A549 (cell line): ENCODE measurements around the gene DLGAP1. TPM values are rescaled to one million over a fixed set of nuclear protein-coding genes. Genes with fewer than 3 reads are reported as not detected.

Experiments used
- ATAC-seq, 2 experiments: fragments of 200-7000 bp in 1 of 2; fragments of >200 bp in 1 of 2; cut with Nextera tagmentation in 1 of 2; cut with Tn5 transposase in 1 of 2; 3 replicates each; pipeline versions ENCODE4 v1.8.0 to v1.9.1; 2018 to 2020; ENCODE audit warnings: mild to moderate bottlenecking in 1 of 2, moderate library complexity in 1 of 2
- CTCF ChIA-PET: fragments of 300-600 bp; sonication (Branson Sonifier 250); formaldehyde crosslinking; extraction: SDS; loops from one replicate; lab custom pipeline; 2021; ENCODE audit warnings: antibody characterized with exemption, inconsistent platforms; lab: Yijun Ruan, JAX
- POLR2A ChIA-PET: fragments of 350-600 bp; formaldehyde crosslinking; extraction: SDS; loops from one replicate; lab custom pipeline; 2021; ENCODE audit warnings: antibody characterized with exemption, inconsistent platforms; lab: Yijun Ruan, JAX
- DNase-seq, 2 experiments: peaks; one replicate each; pipeline versions ENCODE4 v3.0.0 to v3.0.0-alpha.2; 2011 to 2016; ENCODE audit warnings: low read depth in 1 of 2, low spot score in 1 of 2
- FAIRE-seq: peaks from 2 replicates; lab custom pipeline; 2011; peaks lifted over from hg19 to GRCh38; lab: Jason Lieb, UNC
- H3K27ac ChIP-seq, 2 experiments: fragments of >200 bp; sonication (Bioruptor Twin); formaldehyde crosslinking; 3 replicates each; pipeline ENCODE4 v1.5.1; 2016 to 2017
- H3K4me1 ChIP-seq: fragments of >200 bp; sonication (Bioruptor Twin); formaldehyde crosslinking; 3 replicates; pipeline ENCODE4 v1.6.1; 2016
- H3K4me2 ChIP-seq: fragments of >200 bp; sonication (Bioruptor Twin); formaldehyde crosslinking; 3 replicates; pipeline ENCODE4 v1.6.1; 2016
- H3K4me3 ChIP-seq: fragments of >200 bp; sonication (Bioruptor Twin); formaldehyde crosslinking; 3 replicates; pipeline ENCODE4 v1.5.1; 2016
- H3K9me3 ChIP-seq: fragments of >200 bp; sonication (Bioruptor Twin); formaldehyde crosslinking; 3 replicates; pipeline ENCODE4 v1.6.1; 2016
- BHLHE40 ChIP-seq: IDR thresholded peaks from 2 replicates; pipeline ENCODE4 v1.6.1; 2012; ENCODE audit warnings: low read depth, low read length, inconsistent platforms
- CBX8 ChIP-seq: fragments of 200-600 bp; sonication (generic); IDR thresholded peaks from 2 replicates; pipeline ENCODE4 v1.6.1; 2016
- CEBPB ChIP-seq, 2 experiments: fragments of >200 bp in 1 of 2; sonication (Bioruptor Twin) in 1 of 2; formaldehyde crosslinking in 1 of 2; IDR thresholded peaks; 2 replicates each; pipeline ENCODE4 v1.6.1; 2012 to 2016
- CHD4 ChIP-seq: fragments of 200-600 bp; sonication (generic); IDR thresholded peaks from 2 replicates; pipeline ENCODE4 v1.6.1; 2016; ENCODE audit warnings: antibody characterized with exemption, mild to moderate bottlenecking, borderline replicate concordance
- EHF ChIP-seq: fragments of 250-450 bp; sonication (Bioruptor Pico); IDR thresholded peaks from 2 replicates; pipeline ENCODE4 v1.5.0; 2020; ENCODE audit warnings: mild to moderate bottlenecking
- ESRRA ChIP-seq: fragments of 150-350 bp; IDR thresholded peaks from 2 replicates; pipeline ENCODE4 v1.6.1; 2014; ENCODE audit warnings: mild to moderate bottlenecking, low read length, borderline replicate concordance
- FOXS1 ChIP-seq: fragments of 250-450 bp; sonication (Bioruptor Pico); IDR thresholded peaks from 2 replicates; pipeline ENCODE4 v1.5.0; 2020; ENCODE audit warnings: mild to moderate bottlenecking, moderate library complexity
- HEYL ChIP-seq: fragments of 250-450 bp; sonication (Bioruptor Pico); IDR thresholded peaks from 2 replicates; pipeline ENCODE4 v1.8.0; 2021; ENCODE audit warnings: mild to moderate bottlenecking, moderate library complexity
- HOXB13 ChIP-seq: fragments of 250-450 bp; sonication (Bioruptor Pico); IDR thresholded peaks from 2 replicates; pipeline ENCODE4 v1.5.0; 2020; ENCODE audit warnings: low read depth, mild to moderate bottlenecking, moderate library complexity
- HOXB5 ChIP-seq: fragments of 250-450 bp; sonication (Bioruptor Pico); IDR thresholded peaks from 2 replicates; pipeline ENCODE4 v1.5.0; 2020; ENCODE audit warnings: mild to moderate bottlenecking, moderate library complexity
- KDM1A ChIP-seq: fragments of 200-600 bp; sonication (generic); IDR thresholded peaks from 2 replicates; pipeline ENCODE4 v1.6.1; 2016; ENCODE audit warnings: low read depth, mild to moderate bottlenecking
- KDM5A ChIP-seq: fragments of 200-600 bp; sonication (generic); IDR thresholded peaks from 2 replicates; pipeline ENCODE4 v1.6.1; 2016; ENCODE audit warnings: antibody characterized with exemption, mild to moderate bottlenecking
- MAFK ChIP-seq: fragments of 450-650 bp; IDR thresholded peaks from 2 replicates; pipeline ENCODE4 v1.6.1; 2014; ENCODE audit not compliant: partially characterized antibody
- MAZ ChIP-seq: fragments of 150-350 bp; IDR thresholded peaks from 2 replicates; pipeline ENCODE4 v1.6.1; 2014; ENCODE audit warnings: antibody characterized with exemption, low read depth, low read length, borderline replicate concordance
- MYC ChIP-seq: IDR thresholded peaks from 2 replicates; pipeline ENCODE4 v1.6.1; 2012; ENCODE audit warnings: mild to moderate bottlenecking, inconsistent platforms, low read length, improper control_type of control experiment, borderline replicate concordance
- NFE2L2 ChIP-seq: fragments of 150-350 bp; conservative IDR thresholded peaks from 2 replicates; pipeline ENCODE4 v1.6.1; 2014; ENCODE audit warnings: low read length
- RAD21 ChIP-seq, 2 experiments: fragments of >200 bp in 1 of 2; sonication (Bioruptor Twin) in 1 of 2; formaldehyde crosslinking in 1 of 2; IDR thresholded peaks in 1 of 2; conservative IDR thresholded peaks in 1 of 2; 2 replicates in 1 of 2; 3 replicates in 1 of 2; pipeline ENCODE4 v1.6.1; 2012 to 2018; ENCODE audit warnings: inconsistent platforms in 1 of 2
- RARB ChIP-seq: fragments of 250-450 bp; sonication (Bioruptor Pico); IDR thresholded peaks from 2 replicates; pipeline ENCODE4 v1.8.0; 2021; ENCODE audit warnings: mild to moderate bottlenecking, moderate library complexity
- RFX5 ChIP-seq: fragments of 450-650 bp; IDR thresholded peaks from 2 replicates; pipeline ENCODE4 v1.7.1; 2014; ENCODE audit warnings: antibody characterized with exemption, mild to moderate bottlenecking, moderate library complexity
- TFCP2L1 ChIP-seq: fragments of 250-450 bp; sonication (Bioruptor Pico); IDR thresholded peaks from 2 replicates; pipeline ENCODE4 v1.5.0; 2021; ENCODE audit warnings: mild to moderate bottlenecking
- TP53 ChIP-seq: fragments of 250-450 bp; sonication (Bioruptor Pico); IDR thresholded peaks from 2 replicates; pipeline ENCODE4 v1.5.0; 2021; ENCODE audit warnings: mild to moderate bottlenecking, moderate library complexity
- ZFP36 ChIP-seq: fragments of 450-650 bp; IDR thresholded peaks from 2 replicates; pipeline ENCODE4 v1.6.1; 2014; ENCODE audit warnings: borderline replicate concordance; ENCODE audit not compliant: partially characterized antibody
- ZNF302 ChIP-seq: fragments of 250-450 bp; sonication (Bioruptor Pico); IDR thresholded peaks from 2 replicates; pipeline ENCODE4 v1.9.0; 2021; ENCODE audit warnings: inconsistent platforms, mild to moderate bottlenecking, moderate library complexity
- ZSCAN20 ChIP-seq: fragments of 250-450 bp; sonication (Bioruptor Pico); IDR thresholded peaks from 2 replicates; pipeline ENCODE4 v1.8.0; 2022; ENCODE audit warnings: mild to moderate bottlenecking, moderate library complexity
- WGBS: methylation state at CpG from one replicate; pipeline ENCODE4 v1.1.6; 2017; ENCODE audit errors: missing lambda C conversion rate; 5-methylcytosine and 5-hydroxymethylcytosine counted together
- polyA plus RNA-seq, 4 experiments: library from polyadenylated mRNA; depleted of rRNA in 3 of 4; stranded (reverse); fragments of >200 nt; fragmentation: RNase III in 1 of 4; extraction: RNeasy Plus Mini Kit Qiagen cat#74134 plus additional on column Dnase treatment in 1 of 4; gene quantifications; 2 replicates in 3 of 4; 3 replicates in 1 of 4; pipeline ENCODE4 v1.2.3, GENCODE V29; 2011 to 2017
- TF ChIP-seq, protein P1 (sequence below): IDR thresholded peaks from 2 replicates; pipeline ENCODE4 v1.6.1; 2012
- TF ChIP-seq, protein P2 (sequence below): fragments of >200 bp; sonication (Bioruptor Twin); formaldehyde crosslinking; IDR thresholded peaks from 3 replicates; pipeline ENCODE4 v1.6.1; 2016
- TF ChIP-seq, protein P3 (sequence below): IDR thresholded peaks from 2 replicates; pipeline ENCODE4 v1.6.1; 2012; ENCODE audit warnings: low read depth, borderline replicate concordance

The DLGAP1 gene
- polyA plus RNA-seq, 2 of the 4 experiments (the other 2 are of a cell fraction), result 0.04 to 0.12 TPM

DNA sequence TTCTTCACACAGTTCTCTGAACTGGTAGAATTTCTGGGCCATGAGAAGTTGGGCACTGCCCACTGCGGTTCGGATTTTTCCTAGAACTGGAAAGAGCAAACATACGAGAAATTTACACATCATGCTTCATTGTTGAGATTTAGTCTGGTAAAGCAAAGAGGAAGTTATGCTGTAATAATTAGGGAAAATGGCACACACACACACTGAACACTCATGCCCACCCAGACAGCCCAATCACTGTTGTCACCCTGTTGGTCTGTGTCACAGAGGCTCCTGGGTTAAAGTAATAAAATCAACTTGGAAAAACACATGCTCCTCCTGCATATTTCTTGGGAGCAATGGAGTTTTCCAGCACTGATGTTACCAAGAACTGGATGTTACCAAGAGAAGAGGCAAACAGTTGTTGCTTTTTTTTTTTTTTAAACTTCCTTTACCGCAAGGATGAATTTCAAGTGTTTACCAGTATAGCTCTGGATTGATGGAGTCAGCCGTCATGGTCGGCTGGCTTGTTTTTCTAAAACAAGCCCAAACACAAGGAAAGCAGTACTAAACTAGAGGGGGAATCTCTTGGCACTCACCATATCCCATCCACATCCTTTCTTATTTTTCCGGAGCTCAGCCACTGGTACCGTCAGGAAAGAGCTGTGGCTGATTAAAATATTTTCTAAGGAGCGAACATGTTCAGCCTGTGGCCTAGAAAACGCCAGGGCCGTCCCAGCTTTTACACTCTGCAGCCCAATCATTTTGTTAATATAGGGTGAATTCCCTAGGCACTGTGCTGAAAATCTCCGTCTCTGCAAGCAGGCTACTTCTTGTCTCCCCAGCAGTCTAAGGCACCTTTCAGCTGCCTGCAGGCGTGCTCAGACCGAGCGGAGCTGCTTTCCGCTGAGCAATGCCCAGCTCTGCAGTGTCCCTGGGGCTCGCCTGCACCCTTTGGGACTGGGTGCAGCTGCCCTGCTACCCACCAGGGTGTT, 946.2 kb downstream of the DLGAP1 start (continued):
- TF ChIP-seq HOXB13 (no peak), CEBPB (IDR thresholded peaks at IDR 0.05) (no peak), CBX8 (no peak), NFE2L2 (no peak), RAD21 (conservative IDR thresholded peaks at IDR 0.05 in 1 of 2, IDR thresholded peaks at IDR 0.05 in 1 of 2) (no peak), TFCP2L1 (CRISPR knock-in tag) (no peak)

DNA sequence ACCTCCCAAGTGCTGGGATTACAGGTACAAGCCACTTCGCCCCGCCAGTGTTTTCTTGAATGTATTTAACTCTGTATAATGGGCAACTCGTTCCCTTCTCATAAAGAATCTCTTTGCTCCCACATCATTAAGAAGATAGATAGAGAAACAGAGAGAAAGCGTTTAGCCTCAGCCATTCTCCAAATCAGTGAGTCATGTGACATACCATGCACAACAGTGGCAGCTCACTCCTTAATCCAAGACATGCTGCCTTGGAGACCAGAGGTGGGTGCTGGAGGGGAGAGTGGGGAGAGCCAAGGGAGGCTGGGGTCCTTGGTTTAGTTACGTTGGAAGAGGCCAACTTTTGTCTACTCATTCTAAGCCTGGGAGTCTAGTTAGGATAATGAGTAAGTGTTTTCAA, 950.5 kb downstream of the DLGAP1 start:
- Histone ChIP-seq H3K4me1 (peaks cover 8% of the 10 kb centered on the region; the same call in 2 of the 3 replicates), H3K4me2 (no peak overlapping the region)
- CTCF ChIA-PET, result interaction anchor here (0.9 to 1.3 kb wide), 3 partner anchors 11 to 81 kb away, joined by 3 to 6 read pairs (median 3); no protein-coding TSS in a partner anchor
- no peak for TF ChIP-seq HOXB13
- TF ChIP-seq CHD4, result no peak
- TF ChIP-seq ESRRA, result no peak
- TF ChIP-seq MAZ, result no peak
- TF ChIP-seq KDM5A, result no peak
- no peak for TF ChIP-seq HEYL (CRISPR knock-in tag)
- no peak for TF ChIP-seq CBX8
- TF ChIP-seq NFE2L2, result no peak
- no peak for TF ChIP-seq RFX5
- no peak for TF ChIP-seq FOXS1 (CRISPR knock-in tag)
- TF ChIP-seq, protein P1, sequence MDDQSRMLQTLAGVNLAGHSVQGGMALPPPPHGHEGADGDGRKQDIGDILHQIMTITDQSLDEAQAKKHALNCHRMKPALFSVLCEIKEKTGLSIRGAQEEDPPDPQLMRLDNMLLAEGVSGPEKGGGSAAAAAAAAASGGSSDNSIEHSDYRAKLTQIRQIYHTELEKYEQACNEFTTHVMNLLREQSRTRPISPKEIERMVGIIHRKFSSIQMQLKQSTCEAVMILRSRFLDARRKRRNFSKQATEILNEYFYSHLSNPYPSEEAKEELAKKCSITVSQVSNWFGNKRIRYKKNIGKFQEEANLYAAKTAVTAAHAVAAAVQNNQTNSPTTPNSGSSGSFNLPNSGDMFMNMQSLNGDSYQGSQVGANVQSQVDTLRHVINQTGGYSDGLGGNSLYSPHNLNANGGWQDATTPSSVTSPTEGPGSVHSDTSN, result no peak
- no peak for TF ChIP-seq ZFP36
- no peak for TF ChIP-seq KDM1A
- no peak for TF ChIP-seq MAFK
- TF ChIP-seq BHLHE40, result no peak
- TF ChIP-seq ZSCAN20 (CRISPR knock-in tag), result no peak
- no peak for TF ChIP-seq RARB (CRISPR knock-in tag)
- TF ChIP-seq TP53 (CRISPR knock-in tag), result no peak
- TF ChIP-seq, all 56 proteins: peak for 0
- 87% methylated on average over 5 of the region's 5 CpGs for WGBS
- H3K4me3 ChIP-seq, result no peak overlapping the region
- no peaks in the 10 kb centered on the region for H3K9me3 ChIP-seq
- FAIRE-seq (no peak), DNase-seq (no peak), ATAC-seq (no peak)
- no peak overlapping the region for H3K27ac ChIP-seq
- POLR2A ChIA-PET, result no interaction called here

DNA sequence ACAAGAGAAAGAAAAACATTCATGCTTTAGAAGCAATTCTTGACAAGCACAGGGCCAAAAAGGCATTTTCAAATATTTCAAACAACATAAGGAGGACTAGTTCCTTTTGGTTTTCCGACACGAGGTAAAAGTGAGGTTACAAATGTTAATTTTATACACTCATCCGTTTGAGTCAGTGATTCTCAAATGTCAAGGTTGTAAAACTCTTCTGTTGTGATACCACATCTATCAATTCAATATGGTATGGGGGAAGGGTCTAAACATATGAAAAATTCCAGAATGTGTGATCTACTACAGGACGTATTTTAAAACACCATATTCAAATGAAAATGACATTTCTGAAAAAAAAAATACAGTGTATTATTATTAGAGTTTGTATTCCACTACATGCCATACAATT, 952.5 kb downstream of the DLGAP1 start:
- Histone ChIP-seq H3K9me3 (no peaks in the 10 kb centered on the region), H3K4me1 (peaks cover 11% of the 10 kb centered on the region; the same call in 2 of the 3 replicates), H3K4me3 (no peak overlapping the region), H3K27ac (no peak overlapping the region), H3K4me2 (no peak overlapping the region)
- ATAC-seq (no peak), FAIRE-seq (no peak), DNase-seq (no peak)
- WGBS, result 64% methylated on average over 4 of the region's 4 CpGs
- ChIA-PET CTCF (no interaction called here), POLR2A (no interaction called here)
- TF ChIP-seq, protein P2, sequence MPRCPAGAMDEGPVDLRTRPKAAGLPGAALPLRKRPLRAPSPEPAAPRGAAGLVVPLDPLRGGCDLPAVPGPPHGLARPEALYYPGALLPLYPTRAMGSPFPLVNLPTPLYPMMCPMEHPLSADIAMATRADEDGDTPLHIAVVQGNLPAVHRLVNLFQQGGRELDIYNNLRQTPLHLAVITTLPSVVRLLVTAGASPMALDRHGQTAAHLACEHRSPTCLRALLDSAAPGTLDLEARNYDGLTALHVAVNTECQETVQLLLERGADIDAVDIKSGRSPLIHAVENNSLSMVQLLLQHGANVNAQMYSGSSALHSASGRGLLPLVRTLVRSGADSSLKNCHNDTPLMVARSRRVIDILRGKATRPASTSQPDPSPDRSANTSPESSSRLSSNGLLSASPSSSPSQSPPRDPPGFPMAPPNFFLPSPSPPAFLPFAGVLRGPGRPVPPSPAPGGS, result no peak
- TF ChIP-seq EHF (no peak), ESRRA (no peak), HOXB5 (CRISPR knock-in tag) (no peak), FOXS1 (CRISPR knock-in tag) (no peak), TFCP2L1 (CRISPR knock-in tag) (no peak), MYC (no peak), ZNF302 (CRISPR knock-in tag) (no peak)
- TF ChIP-seq, protein P3, sequence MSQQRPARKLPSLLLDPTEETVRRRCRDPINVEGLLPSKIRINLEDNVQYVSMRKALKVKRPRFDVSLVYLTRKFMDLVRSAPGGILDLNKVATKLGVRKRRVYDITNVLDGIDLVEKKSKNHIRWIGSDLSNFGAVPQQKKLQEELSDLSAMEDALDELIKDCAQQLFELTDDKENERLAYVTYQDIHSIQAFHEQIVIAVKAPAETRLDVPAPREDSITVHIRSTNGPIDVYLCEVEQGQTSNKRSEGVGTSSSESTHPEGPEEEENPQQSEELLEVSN, result no peak
